Loucy (cell line): ENCODE results near the gene NELFB.

Experiments used
- H2AFZ ChIP-seq: fragments of 200-600 bp; sonication (generic); 2 replicates; pipeline ENCODE4 v1.6.0; 2016; ENCODE audit warnings: antibody characterized with exemption, mild to moderate bottlenecking, low read length, moderate library complexity
- H3F3A ChIP-seq: fragments of 200-600 bp; 2 replicates; pipeline ENCODE4 v1.6.0; 2016; ENCODE audit warnings: antibody characterized with exemption, low read depth, mild to moderate bottlenecking
- H3K27me3 ChIP-seq: fragments of 200-600 bp; sonication (generic); 2 replicates; pipeline ENCODE4 v1.6.1; 2014; ENCODE audit warnings: low read length, mild to moderate bottlenecking; ENCODE audit not compliant: insufficient read depth, poor library complexity, severe bottlenecking
- H3K36me3 ChIP-seq: fragments of 200-600 bp; sonication (generic); 2 replicates; pipeline ENCODE4 v1.6.1; 2016; ENCODE audit warnings: low read length; ENCODE audit not compliant: insufficient read depth
- H3K4me1 ChIP-seq: fragments of 200-600 bp; sonication (generic); 2 replicates; pipeline ENCODE4 v1.5.1; 2014; ENCODE audit warnings: low read length, mild to moderate bottlenecking; ENCODE audit not compliant: insufficient read depth, poor library complexity, severe bottlenecking
- H3K4me2 ChIP-seq: fragments of 200-600 bp; sonication (generic); 2 replicates; pipeline ENCODE4 v1.6.0; 2014; ENCODE audit warnings: antibody characterized with exemption, low read length, low read depth, mild to moderate bottlenecking; ENCODE audit not compliant: poor library complexity, severe bottlenecking
- H3K4me3 ChIP-seq: fragments of 200-600 bp; sonication (generic); 2 replicates; pipeline ENCODE4 v1.5.1; 2014; ENCODE audit warnings: low read length, mild to moderate bottlenecking, mixed read lengths; ENCODE audit not compliant: poor library complexity, severe bottlenecking
- H3K79me2 ChIP-seq: fragments of 200-600 bp; sonication (generic); 2 replicates; pipeline ENCODE4 v1.6.1; 2014; ENCODE audit warnings: low read length; ENCODE audit not compliant: insufficient read depth
- H3K9ac ChIP-seq: fragments of 200-600 bp; sonication (generic); 2 replicates; pipeline ENCODE4 v1.6.0; 2014; ENCODE audit warnings: mild to moderate bottlenecking, low read depth, low read length, moderate library complexity; ENCODE audit not compliant: poor library complexity, severe bottlenecking
- H3K9me2 ChIP-seq: fragments of 200-600 bp; sonication (generic); replicated peaks from 2 replicates; pipeline ENCODE4 v1.6.1; 2016; ENCODE audit warnings: low read depth, low read length, mixed read lengths
- H3K9me3 ChIP-seq: fragments of 200-600 bp; sonication (generic); 2 replicates; pipeline ENCODE4 v1.6.1; 2014; ENCODE audit warnings: mild to moderate bottlenecking, antibody characterized with exemption, low read length, low read depth; ENCODE audit not compliant: insufficient read depth
- H4K20me1 ChIP-seq: fragments of 200-600 bp; sonication (generic); 2 replicates; pipeline ENCODE4 v1.6.0; 2014; ENCODE audit warnings: antibody characterized with exemption, low read length, mild to moderate bottlenecking; ENCODE audit not compliant: insufficient read depth, poor library complexity, severe bottlenecking
- CTCF ChIP-seq: fragments of 200-600 bp; sonication (generic); conservative IDR thresholded peaks from 2 replicates; pipeline ENCODE4 v1.5.1; 2014; ENCODE audit warnings: mild to moderate bottlenecking, antibody characterized with exemption, low read length
- EZH2phosphoT487 ChIP-seq: fragments of 200-600 bp; IDR thresholded peaks from 2 replicates; pipeline ENCODE4 v1.6.1; 2018; ENCODE audit warnings: antibody characterized with exemption, mild to moderate bottlenecking, moderate library complexity, borderline replicate concordance

The NELFB gene

GRCh38 chr9:137232101-137232500 is 23.0 kb upstream of the NELFB start:
- H3K4me1 ChIP-seq = peaks cover 6% of the 10 kb centered on the region
- no peaks in the 10 kb centered on the region for H3K9me3 ChIP-seq
- no peak overlapping the region for H3K4me3 ChIP-seq
- no peaks in the 10 kb centered on the region for H3K27me3 ChIP-seq
- TF ChIP-seq CTCF (no peak), EZH2phosphoT487 (no peak)
- no peaks in the 10 kb centered on the region for H3K36me3 ChIP-seq
- no peak overlapping the region for H2AFZ ChIP-seq
- H4K20me1 ChIP-seq = no peaks in the 10 kb centered on the region
- H3K9me2 ChIP-seq = no peaks in the 10 kb centered on the region
- no peaks in the 10 kb centered on the region for H3K79me2 ChIP-seq
- no peak overlapping the region for H3K9ac ChIP-seq
- no peak overlapping the region for H3K4me2 ChIP-seq
- H3F3A ChIP-seq = no peaks in the 10 kb centered on the region

- H3K9ac ChIP-seq = no peak overlapping the region
- H4K20me1 ChIP-seq = no peaks in the 10 kb centered on the region
- H3K4me1 ChIP-seq = peaks cover 10% of the 10 kb centered on the region
- no peaks in the 10 kb centered on the region for H3K9me2 ChIP-seq
- H3F3A ChIP-seq = no peaks in the 10 kb centered on the region
- H2AFZ ChIP-seq = no peak overlapping the region
- H3K27me3 ChIP-seq = no peaks in the 10 kb centered on the region
- no peaks in the 10 kb centered on the region for H3K36me3 ChIP-seq
- no peaks in the 10 kb centered on the region for H3K9me3 ChIP-seq
- no peak overlapping the region for H3K4me2 ChIP-seq
- H3K4me3 ChIP-seq = no peak overlapping the region
- H3K79me2 ChIP-seq = peaks cover 2% of the 10 kb centered on the region; the same call in 1 of the 2 replicates
- no peak for TF ChIP-seq CTCF
- no peak for TF ChIP-seq EZH2phosphoT487
These were observed 22.6 kb upstream of the NELFB start for GRCh38 chr9:137232510-137232909.

DNA sequence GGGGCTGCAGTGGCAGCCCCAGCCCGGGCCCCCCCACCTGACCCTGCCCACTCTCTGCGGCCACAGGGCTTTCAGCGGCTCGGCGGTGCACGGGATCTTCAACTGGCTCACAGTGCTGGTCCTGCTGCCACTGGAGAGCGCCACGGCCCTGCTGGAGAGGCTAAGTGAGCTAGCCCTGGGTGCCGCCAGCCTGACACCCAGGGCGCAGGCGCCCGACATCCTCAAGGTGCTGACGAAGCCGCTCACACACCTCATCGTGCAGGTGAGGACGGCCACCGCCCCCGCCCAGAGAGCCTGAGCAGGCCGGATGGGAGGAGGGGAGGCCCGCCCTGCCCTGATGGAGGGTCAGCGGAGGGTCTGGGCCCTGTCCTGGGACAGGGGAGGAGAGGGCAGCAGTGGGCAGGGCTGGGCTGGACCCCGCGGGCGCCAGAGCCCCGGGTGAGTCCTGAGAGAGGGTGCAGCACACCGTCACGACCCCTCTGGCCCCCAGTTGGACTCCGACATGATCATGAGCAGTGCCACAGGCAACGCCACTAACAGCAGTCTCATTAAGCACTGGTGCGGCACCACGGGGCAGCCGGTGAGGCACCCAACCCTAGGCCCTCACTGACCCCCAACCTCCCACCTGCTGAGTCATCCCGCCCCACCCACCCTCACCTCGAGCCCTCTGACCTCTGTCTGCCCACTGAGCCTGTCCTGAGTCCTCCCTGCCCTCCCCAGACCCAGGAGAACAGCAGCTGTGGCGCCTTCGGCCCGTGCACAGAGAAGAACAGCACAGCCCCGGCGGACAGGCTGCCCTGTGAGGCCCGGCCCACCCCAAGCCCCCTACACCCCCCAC is 21.8 kb upstream of the NELFB start:
- H3K4me2 ChIP-seq = no peak overlapping the region
- no peak overlapping the region for H3K4me3 ChIP-seq
- no peaks in the 10 kb centered on the region for H3K36me3 ChIP-seq
- peaks cover 9% of the 10 kb centered on the region; the same call in 1 of the 2 replicates for H3K79me2 ChIP-seq
- H3F3A ChIP-seq = no peaks in the 10 kb centered on the region
- H3K27me3 ChIP-seq = no peaks in the 10 kb centered on the region
- no peaks in the 10 kb centered on the region for H4K20me1 ChIP-seq
- TF ChIP-seq CTCF (no peak), EZH2phosphoT487 (no peak)
- no peak overlapping the region for H3K9ac ChIP-seq
- H2AFZ ChIP-seq = no peak overlapping the region
- H3K9me2 ChIP-seq = no peaks in the 10 kb centered on the region
- peaks cover 18% of the 10 kb centered on the region for H3K4me1 ChIP-seq
- H3K9me3 ChIP-seq = no peaks in the 10 kb centered on the region
